Retinal pigment epithelial cell (primary cell): Measurements from ENCODE around the gene NLGN1.

Experiments
- DNase-seq: peaks from one replicate; pipeline ENCODE4 v3.0.0-alpha.2; 2010; ENCODE audit warnings: low read depth
- H3K4me3 ChIP-seq: 2 replicates; pipeline ENCODE4 v1.5.1; 2011; ENCODE audit warnings: mild to moderate bottlenecking, low read length, control low read depth, moderate library complexity
- CTCF ChIP-seq: conservative IDR thresholded peaks from 2 replicates; pipeline ENCODE4 v1.5.1; 2011; ENCODE audit warnings: low read depth, low read length, control low read depth, inconsistent platforms

NLGN1 gene

GRCh38 chr3:173404156-173404555 is 6.6 kb downstream of the NLGN1 start:
- H3K4me3 ChIP-seq, result no peak overlapping the region
- no peak for DNase-seq
- no peak for TF ChIP-seq CTCF

DNA sequence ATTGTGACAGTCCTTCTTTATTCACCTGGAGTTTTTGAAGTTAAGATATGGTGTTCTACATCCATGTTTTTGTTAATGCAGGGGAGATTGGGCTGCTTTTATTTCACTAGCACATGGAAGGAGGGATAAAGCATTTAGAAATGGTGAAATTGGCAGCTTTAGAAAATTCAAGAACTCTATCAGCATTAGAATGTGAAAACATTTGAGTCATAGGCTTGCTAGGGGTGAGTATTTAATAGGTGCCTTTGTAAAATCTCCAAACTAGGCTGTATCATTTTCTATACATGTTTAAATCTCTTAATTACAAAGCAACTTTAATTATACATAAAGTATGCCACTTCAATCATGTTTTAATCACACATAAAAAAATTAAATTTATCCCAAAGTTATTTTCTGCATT is 12.9 kb downstream of the NLGN1 start:
- TF ChIP-seq CTCF, result no peak
- DNase-seq, result no peak
- H3K4me3 ChIP-seq, result no peak overlapping the region

- DNase-seq, result no peak
- H3K4me3 ChIP-seq, result no peak overlapping the region
- no peak for TF ChIP-seq CTCF
Measured at GRCh38 chr3:173410849-173411248, 13.3 kb downstream of the NLGN1 start.

GRCh38 chr3:173411375-173411973 is 13.9 kb downstream of the NLGN1 start:
- peak; percentile 66 for TF ChIP-seq CTCF
- DNase-seq, result no peak
- H3K4me3 ChIP-seq, result no peak overlapping the region

DNA sequence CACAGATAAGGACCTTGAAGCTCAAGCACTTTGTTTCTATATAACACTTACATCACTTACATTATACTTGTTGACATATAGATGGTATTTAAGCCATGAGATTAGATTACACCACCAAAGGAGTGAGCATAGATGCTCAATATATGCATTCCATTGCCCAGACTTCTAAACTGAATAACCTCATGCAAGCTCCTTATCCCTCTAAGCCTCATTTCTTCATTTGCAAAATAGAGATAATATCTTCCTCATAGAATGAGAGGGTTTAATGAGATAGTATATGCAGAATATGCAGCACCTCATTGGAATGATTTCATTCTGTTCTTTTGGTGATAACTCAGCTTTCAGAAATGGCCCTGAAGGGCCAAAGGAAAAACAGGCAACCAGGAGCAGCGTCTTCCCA is 18.5 kb downstream of the NLGN1 start:
- no peak overlapping the region for H3K4me3 ChIP-seq
- no peak for DNase-seq
- no peak for TF ChIP-seq CTCF

GRCh38 chr3:173429076-173429475 is 31.5 kb downstream of the NLGN1 start:
- H3K4me3 ChIP-seq, result no peak overlapping the region
- DNase-seq, result no peak
- TF ChIP-seq CTCF, result no peak

DNA sequence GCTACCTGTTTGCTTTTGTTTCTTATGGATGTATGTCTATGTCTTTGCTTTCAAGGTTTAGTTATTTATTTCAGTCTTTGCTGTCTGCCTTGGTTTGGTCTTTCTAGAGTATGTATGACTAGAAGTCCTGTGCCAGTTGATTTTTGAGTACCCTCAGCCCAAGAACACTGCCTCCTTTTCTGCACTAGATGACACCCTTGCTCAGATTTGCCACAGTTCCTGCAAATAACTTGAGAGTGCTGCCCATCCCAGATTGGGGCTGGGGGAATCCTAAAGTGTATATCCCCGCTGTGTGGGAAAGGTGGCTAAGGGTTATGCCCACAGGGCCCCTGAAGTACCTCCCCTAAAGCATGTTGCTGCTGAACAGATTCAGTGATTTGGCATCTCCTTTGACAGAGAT is 32.0 kb downstream of the NLGN1 start:
- no peak for TF ChIP-seq CTCF
- no peak overlapping the region for H3K4me3 ChIP-seq
- DNase-seq, result no peak
